Mesenchymal stem cell (in vitro differentiated cells and primary cell): Measurements from ENCODE around the gene CNOT4.

ENCODE experiments used
- DNase-seq: peaks from one replicate; pipeline ENCODE4 v3.0.0-alpha.2; 2013
- H2AFZ ChIP-seq: one replicate; pipeline ENCODE4 v1.6.1; 2013; ENCODE audit warnings: low read depth, mild to moderate bottlenecking, control low read depth, inconsistent platforms, low read length, moderate library complexity
- H2AK5ac ChIP-seq: 2 replicates; pipeline ENCODE4 v1.6.1; 2013; ENCODE audit warnings: low read length, moderate library complexity, mild to moderate bottlenecking, inconsistent platforms; ENCODE audit not compliant: severe bottlenecking
- H2BK120ac ChIP-seq: one replicate; pipeline ENCODE4 v1.6.1; 2013; ENCODE audit warnings: low read depth, mild to moderate bottlenecking, inconsistent platforms, low read length, moderate library complexity
- H2BK12ac ChIP-seq, 2 experiments: one replicate each; pipeline ENCODE4 v1.6.1; 2013; ENCODE audit warnings: inconsistent platforms in 2 of 2, low read length in 2 of 2, mild to moderate bottlenecking in 2 of 2, moderate library complexity in 2 of 2, control low read depth in 1 of 2
- H2BK15ac ChIP-seq: one replicate; pipeline ENCODE4 v1.6.1; 2013; ENCODE audit warnings: mild to moderate bottlenecking, low read depth, inconsistent platforms; ENCODE audit not compliant: poor library complexity, severe bottlenecking
- H2BK5ac ChIP-seq: 2 replicates; pipeline ENCODE4 v1.6.1; 2013; ENCODE audit warnings: low read depth, mild to moderate bottlenecking, low read length, control low read depth, inconsistent platforms; ENCODE audit not compliant: poor library complexity, severe bottlenecking
- H3K14ac ChIP-seq, 2 experiments: one replicate each; pipeline ENCODE4 v1.6.1; 2013; ENCODE audit warnings: inconsistent platforms in 2 of 2, low read length in 2 of 2, control low read depth in 1 of 2, mild to moderate bottlenecking in 1 of 2, moderate library complexity in 1 of 2
- H3K18ac ChIP-seq, 2 experiments: one replicate each; pipeline ENCODE4 v1.6.1; 2013; ENCODE audit warnings: inconsistent platforms in 2 of 2, low read length in 2 of 2, control low read depth in 1 of 2, low read depth in 1 of 2, mild to moderate bottlenecking in 1 of 2
- H3K23ac ChIP-seq, 2 experiments: one replicate each; pipeline ENCODE4 v1.6.1; 2013; ENCODE audit warnings: inconsistent platforms in 2 of 2, low read length in 2 of 2, mild to moderate bottlenecking in 2 of 2, moderate library complexity in 2 of 2, control low read depth in 1 of 2
- H3K27ac ChIP-seq: 2 replicates; pipeline ENCODE4 v1.5.1; 2013; ENCODE audit warnings: mild to moderate bottlenecking, moderate library complexity, low read length, control low read depth, inconsistent platforms; ENCODE audit not compliant: poor library complexity, severe bottlenecking
- H3K27me3 ChIP-seq, 2 experiments: 2 replicates each; pipeline versions ENCODE4 v1.6.1 to v1.7.0; 2013; ENCODE audit warnings: low read length in 2 of 2, mild to moderate bottlenecking in 2 of 2, moderate library complexity in 2 of 2, control low read depth in 1 of 2, inconsistent platforms in 1 of 2; ENCODE audit not compliant: control insufficient read depth in 1 of 2, insufficient read depth in 1 of 2
- H3K36me3 ChIP-seq, 2 experiments: 2 replicates each; pipeline versions ENCODE4 v1.6.1 to v1.7.0; 2013; ENCODE audit warnings: low read length in 2 of 2, control low read depth in 1 of 2, inconsistent platforms in 1 of 2, low read depth in 1 of 2, mild to moderate bottlenecking in 1 of 2; ENCODE audit not compliant: insufficient read depth in 2 of 2, control insufficient read depth in 1 of 2
- H3K4ac ChIP-seq, 2 experiments: one replicate each; pipeline ENCODE4 v1.6.1; 2013; ENCODE audit warnings: inconsistent platforms in 2 of 2, low read length in 2 of 2, mild to moderate bottlenecking in 2 of 2, moderate library complexity in 2 of 2, control low read depth in 1 of 2, low read depth in 1 of 2
- H3K4me1 ChIP-seq: 2 replicates; pipeline ENCODE4 v1.6.1; 2013; ENCODE audit warnings: low read depth, low read length, control low read depth; ENCODE audit not compliant: control insufficient read depth, insufficient read depth
- H3K4me2 ChIP-seq: 2 replicates; pipeline ENCODE4 v1.6.1; 2013; ENCODE audit warnings: low read length, mild to moderate bottlenecking, inconsistent platforms; ENCODE audit not compliant: poor library complexity, severe bottlenecking
- H3K4me3 ChIP-seq, 2 experiments: 2 replicates each; pipeline versions ENCODE4 v1.5.1 to v1.7.0; 2013; ENCODE audit warnings: low read length in 2 of 2, mild to moderate bottlenecking in 2 of 2, control low read depth in 1 of 2, low read depth in 1 of 2; ENCODE audit not compliant: insufficient read depth in 1 of 2
- H3K79me1 ChIP-seq: replicated peaks from 2 replicates; pipeline ENCODE4 v1.6.1; 2013; ENCODE audit warnings: mild to moderate bottlenecking, control low read depth, low read length, inconsistent platforms; ENCODE audit not compliant: poor library complexity, severe bottlenecking
- H3K9ac ChIP-seq: 2 replicates; pipeline ENCODE4 v1.7.0; 2013; ENCODE audit warnings: mild to moderate bottlenecking, low read length, moderate library complexity
- H3K9me3 ChIP-seq: 2 replicates; pipeline ENCODE4 v1.7.0; 2013; ENCODE audit warnings: mild to moderate bottlenecking, low read length; ENCODE audit not compliant: control insufficient read depth
- H4K8ac ChIP-seq: one replicate; pipeline ENCODE4 v1.6.1; 2013; ENCODE audit warnings: inconsistent platforms, mild to moderate bottlenecking, low read length, moderate library complexity
- H4K91ac ChIP-seq: one replicate; pipeline ENCODE4 v1.6.1; 2013; ENCODE audit warnings: mild to moderate bottlenecking, low read length, inconsistent platforms
- WGBS: methylation state at CpG from one replicate; pipeline ENCODE4 v1.1.7; 2013; ENCODE audit warnings: mixed read lengths; 5-methylcytosine and 5-hydroxymethylcytosine counted together

Gene CNOT4

DNA sequence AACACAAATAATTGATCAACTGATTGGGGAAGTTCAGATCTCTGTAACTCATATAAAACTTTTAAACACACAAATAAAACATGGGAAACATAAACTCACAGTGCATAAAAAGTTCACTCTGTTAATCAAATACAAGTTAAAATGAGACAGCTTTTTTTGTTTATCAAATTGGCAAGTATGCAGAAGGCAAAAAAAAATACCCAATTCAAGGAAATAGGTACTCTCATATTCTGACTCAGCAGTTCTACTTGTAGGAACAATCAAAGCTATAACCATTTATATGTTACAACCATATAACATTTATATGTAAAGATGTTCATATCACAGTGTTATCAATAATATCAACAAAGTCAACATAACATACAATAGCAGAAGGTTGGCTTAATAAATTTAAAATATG, 102.0 kb downstream of the CNOT4 start:
- no peaks in the 10 kb centered on the region for H3K9me3 ChIP-seq
- H2AFZ ChIP-seq = no peak overlapping the region
- H4K8ac ChIP-seq = no peak overlapping the region
- peaks cover 5% of the 10 kb centered on the region for H3K79me1 ChIP-seq
- no peak overlapping the region for H3K9ac ChIP-seq
- peaks cover 6 to 31% of the 10 kb centered on the region in 2 experiments for H3K36me3 ChIP-seq
- H3K27me3 ChIP-seq = no peaks in the 10 kb centered on the region
- no peak overlapping the region for H3K4me2 ChIP-seq
- H2BK120ac ChIP-seq = no peak overlapping the region
- H2BK15ac ChIP-seq = no peak overlapping the region
- H3K4me3 ChIP-seq = no peak overlapping the region
- no peak overlapping the region for H3K23ac ChIP-seq
- DNase-seq = no peak
- no peak overlapping the region for H2BK5ac ChIP-seq
- H3K4ac ChIP-seq = no peak overlapping the region
- H2AK5ac ChIP-seq = no peak overlapping the region
- no peak overlapping the region for H2BK12ac ChIP-seq
- H3K14ac ChIP-seq = no peak overlapping the region
- no peak overlapping the region for H3K27ac ChIP-seq
- H4K91ac ChIP-seq = no peak overlapping the region
- no peak overlapping the region for H3K18ac ChIP-seq
- H3K4me1 ChIP-seq = no peaks in the 10 kb centered on the region

DNA sequence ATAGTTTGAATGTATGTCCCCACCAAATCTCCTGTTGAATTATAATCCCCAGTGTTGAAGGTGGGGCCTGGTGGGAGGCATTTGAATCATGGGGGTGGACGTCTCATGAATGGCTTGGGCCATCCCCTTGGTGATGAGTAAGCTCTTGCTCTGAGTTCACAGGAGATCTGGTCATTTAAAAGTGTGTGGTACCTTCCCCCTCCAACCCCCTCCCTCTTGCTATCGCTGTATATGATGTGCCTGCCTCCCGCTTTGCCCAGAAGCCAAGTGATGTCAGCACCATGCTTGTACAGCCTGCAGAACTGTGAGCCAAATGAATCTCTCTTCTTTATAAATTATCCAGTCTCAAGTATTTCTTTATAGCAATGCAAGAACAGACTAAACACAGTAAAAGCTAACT, 103.0 kb downstream of the CNOT4 start:
- whole genome bisulfite sequencing = 95% methylated on average over 3 of the region's 3 CpGs
- H2BK12ac ChIP-seq = no peak overlapping the region
- no peak overlapping the region for H3K4me2 ChIP-seq
- no peak overlapping the region for H4K91ac ChIP-seq
- no peak overlapping the region for H2AFZ ChIP-seq
- no peak overlapping the region for H2BK15ac ChIP-seq
- no peak overlapping the region for H3K18ac ChIP-seq
- no peak overlapping the region for H4K8ac ChIP-seq
- H2BK5ac ChIP-seq = no peak overlapping the region
- H3K4me1 ChIP-seq = no peaks in the 10 kb centered on the region
- H3K27ac ChIP-seq = no peak overlapping the region
- no peaks in the 10 kb centered on the region for H3K9me3 ChIP-seq
- DNase-seq = no peak
- H3K4me3 ChIP-seq = no peak overlapping the region
- no peak overlapping the region for H3K14ac ChIP-seq
- no peak overlapping the region for H3K23ac ChIP-seq
- H3K36me3 ChIP-seq = peaks cover 6 to 26% of the 10 kb centered on the region in 2 experiments
- H2AK5ac ChIP-seq = no peak overlapping the region
- no peaks in the 10 kb centered on the region for H3K27me3 ChIP-seq
- H3K79me1 ChIP-seq = peaks cover 5% of the 10 kb centered on the region
- H3K9ac ChIP-seq = no peak overlapping the region
- H3K4ac ChIP-seq = no peak overlapping the region
- no peak overlapping the region for H2BK120ac ChIP-seq

DNA sequence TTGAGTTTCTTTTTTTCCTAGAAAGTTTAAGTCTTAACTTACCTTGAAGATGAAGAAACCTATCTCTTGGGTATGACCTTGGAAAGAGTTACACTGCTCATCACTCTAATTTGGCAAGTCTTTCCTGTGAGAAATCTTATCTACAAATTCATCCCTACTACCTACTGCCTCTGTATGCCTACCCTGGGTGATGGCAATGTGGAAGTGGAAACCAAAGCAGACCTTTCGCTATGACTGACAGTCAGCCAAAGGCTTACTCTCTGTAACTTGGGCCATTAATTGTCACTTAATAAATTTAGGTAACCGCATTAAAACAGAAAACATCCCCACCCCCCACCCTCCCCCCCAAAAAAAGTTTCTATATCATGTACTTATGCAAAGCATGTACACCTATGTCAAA, 103.9 kb downstream of the CNOT4 start:
- no peak overlapping the region for H2BK120ac ChIP-seq
- no peak overlapping the region for H3K4me3 ChIP-seq
- no peak for DNase-seq
- H3K23ac ChIP-seq = no peak overlapping the region
- H2BK15ac ChIP-seq = no peak overlapping the region
- H3K27ac ChIP-seq = no peak overlapping the region
- H3K36me3 ChIP-seq = peaks cover 6 to 26% of the 10 kb centered on the region in 2 experiments
- no peak overlapping the region for H2BK5ac ChIP-seq
- no peak overlapping the region for H3K4ac ChIP-seq
- H3K4me2 ChIP-seq = no peak overlapping the region
- no peak overlapping the region for H4K91ac ChIP-seq
- no peak overlapping the region for H2AK5ac ChIP-seq
- no peak overlapping the region for H2AFZ ChIP-seq
- H4K8ac ChIP-seq = no peak overlapping the region
- no peak overlapping the region for H3K18ac ChIP-seq
- H3K14ac ChIP-seq = no peak overlapping the region
- no peaks in the 10 kb centered on the region for H3K27me3 ChIP-seq
- no peaks in the 10 kb centered on the region for H3K4me1 ChIP-seq
- no peak overlapping the region for H2BK12ac ChIP-seq
- WGBS = 100% methylated on average over 2 of the region's 2 CpGs
- H3K9ac ChIP-seq = no peak overlapping the region
- no peaks in the 10 kb centered on the region for H3K9me3 ChIP-seq
- H3K79me1 ChIP-seq = peaks cover 5% of the 10 kb centered on the region

DNA sequence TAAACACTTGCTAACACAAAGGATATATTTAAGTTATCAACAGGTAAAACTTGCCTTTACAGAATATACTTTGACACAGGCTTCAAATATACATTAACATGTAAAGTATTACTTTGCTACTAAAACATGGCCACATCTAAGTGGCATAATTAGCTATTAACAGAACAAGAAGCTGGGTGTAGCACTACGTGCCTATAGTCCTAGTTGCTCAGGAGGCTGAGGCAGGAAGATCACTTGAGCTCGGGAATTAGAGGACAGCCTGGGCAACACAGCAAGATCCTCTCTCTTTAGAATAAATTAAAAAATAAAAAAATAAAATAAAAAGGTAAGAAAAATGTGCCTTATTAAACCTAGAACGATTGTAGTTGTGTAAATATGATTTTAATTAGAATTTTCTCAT, 106.6 kb downstream of the CNOT4 start:
- Histone ChIP-seq H3K18ac (no peak overlapping the region), H3K9me3 (no peaks in the 10 kb centered on the region), H2BK15ac (no peak overlapping the region), H2AK5ac (no peak overlapping the region), H4K91ac (no peak overlapping the region), H3K14ac (no peak overlapping the region), H3K9ac (no peak overlapping the region), H4K8ac (no peak overlapping the region), H3K79me1 (peaks cover 1% of the 10 kb centered on the region), H3K27ac (no peak overlapping the region), H3K4me2 (no peak overlapping the region), H3K4me3 (no peak overlapping the region), H2BK12ac (no peak overlapping the region), H2AFZ (no peak overlapping the region), H3K4me1 (no peaks in the 10 kb centered on the region), H3K4ac (no peak overlapping the region), H3K23ac (no peak overlapping the region), H3K27me3 (no peaks in the 10 kb centered on the region), H2BK120ac (no peak overlapping the region), H3K36me3 (peaks cover 6 to 22% of the 10 kb centered on the region in 2 experiments), H2BK5ac (no peak overlapping the region)
- 100% methylated on average over 1 of the region's 3 CpGs for WGBS
- DNase-seq = no peak
